ENCODE measurements around the gene DPYSL4. TPM values are rescaled to one million over a fixed set of nuclear protein-coding genes. Genes with fewer than 3 reads are reported as not detected.

Gene DPYSL4
- total RNA-seq, 2 donors from 2014 or later: 0.28 TPM; not detected in 1

DNA sequence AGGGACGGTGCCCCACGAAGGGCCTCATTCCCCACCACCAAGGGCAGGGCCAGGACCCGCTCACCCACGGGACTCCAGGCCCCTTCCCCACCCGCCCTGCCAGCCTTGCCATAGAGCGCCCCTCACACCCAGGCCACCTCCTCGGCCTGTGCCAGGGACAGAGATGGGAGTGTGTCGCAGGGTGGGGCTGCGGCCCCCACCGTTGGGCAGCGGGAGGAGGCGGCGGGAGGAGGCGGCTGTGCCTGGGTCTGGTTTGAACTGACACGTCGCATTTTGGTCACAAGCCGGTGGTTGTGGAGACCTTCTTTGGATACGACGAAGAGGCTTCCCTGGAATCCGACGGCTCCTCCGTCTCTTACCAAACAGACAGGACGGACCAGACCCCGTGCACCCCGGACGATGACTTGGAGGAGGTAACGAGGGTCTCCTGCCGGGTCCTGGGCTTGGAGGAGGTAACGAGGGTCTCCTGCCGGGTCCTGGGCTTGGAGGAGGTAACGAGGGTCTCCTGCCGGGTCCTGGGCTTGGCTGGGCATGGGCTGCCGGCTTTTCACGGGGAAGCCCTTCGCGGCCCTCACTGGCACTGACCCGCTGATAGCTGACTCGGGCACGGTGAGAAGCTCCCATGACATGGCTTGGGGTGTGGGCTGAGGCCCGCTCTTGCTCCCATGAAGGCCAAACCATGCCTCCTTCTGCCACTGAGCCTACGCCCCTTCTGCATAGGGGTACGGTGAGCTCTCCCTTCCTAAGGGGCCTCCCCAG, 46.4 kb upstream of the DPYSL4 start:
- H3K4me1 ChIP-seq (ENCODE audit: control insufficient read depth in 1 of 2, low read depth in 2 of 2): no peaks in the 10 kb centered on the region
- no peak for DNase-seq (ENCODE audit: low spot score)
- no peaks in the 10 kb centered on the region for H3K27me3 ChIP-seq (replicated peaks; ENCODE audit: insufficient read depth)
- no peak overlapping the region for H3K4me3 ChIP-seq
- ATAC-seq (ENCODE audit: insufficient number of reproducible peaks, low FRiP score, low read depth): no peak
- H3K36me3 ChIP-seq: no peaks in the 10 kb centered on the region
- no peaks in the 10 kb centered on the region for H3K9me3 ChIP-seq
- H3K27ac ChIP-seq: no peak overlapping the region
- TF ChIP-seq, protein P1, sequence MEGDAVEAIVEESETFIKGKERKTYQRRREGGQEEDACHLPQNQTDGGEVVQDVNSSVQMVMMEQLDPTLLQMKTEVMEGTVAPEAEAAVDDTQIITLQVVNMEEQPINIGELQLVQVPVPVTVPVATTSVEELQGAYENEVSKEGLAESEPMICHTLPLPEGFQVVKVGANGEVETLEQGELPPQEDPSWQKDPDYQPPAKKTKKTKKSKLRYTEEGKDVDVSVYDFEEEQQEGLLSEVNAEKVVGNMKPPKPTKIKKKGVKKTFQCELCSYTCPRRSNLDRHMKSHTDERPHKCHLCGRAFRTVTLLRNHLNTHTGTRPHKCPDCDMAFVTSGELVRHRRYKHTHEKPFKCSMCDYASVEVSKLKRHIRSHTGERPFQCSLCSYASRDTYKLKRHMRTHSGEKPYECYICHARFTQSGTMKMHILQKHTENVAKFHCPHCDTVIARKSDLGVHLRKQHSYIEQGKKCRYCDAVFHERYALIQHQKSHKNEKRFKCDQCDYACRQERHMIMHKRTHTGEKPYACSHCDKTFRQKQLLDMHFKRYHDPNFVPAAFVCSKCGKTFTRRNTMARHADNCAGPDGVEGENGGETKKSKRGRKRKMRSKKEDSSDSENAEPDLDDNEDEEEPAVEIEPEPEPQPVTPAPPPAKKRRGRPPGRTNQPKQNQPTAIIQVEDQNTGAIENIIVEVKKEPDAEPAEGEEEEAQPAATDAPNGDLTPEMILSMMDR (IDR thresholded peaks at IDR 0.05): no peak

DNA sequence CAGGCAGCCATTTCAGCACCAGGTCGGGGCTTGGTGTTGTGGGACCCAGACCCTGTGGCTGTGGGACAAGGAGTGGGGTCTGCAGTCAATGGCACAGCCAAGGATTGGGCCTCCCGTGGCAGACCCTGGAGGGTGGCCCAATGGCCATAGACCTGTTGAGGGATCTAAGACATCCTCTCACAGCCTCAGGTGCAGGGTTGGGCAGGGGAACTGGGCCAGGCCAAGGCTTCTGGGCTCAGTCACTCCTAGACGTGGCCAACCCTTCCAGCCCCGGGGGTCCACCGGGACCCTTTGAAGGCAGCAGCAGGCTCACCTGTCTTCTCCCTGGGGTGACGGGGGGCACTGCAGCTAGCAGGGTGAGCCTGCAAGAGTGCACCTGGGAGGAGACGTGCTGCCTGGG, 45.7 kb upstream of the DPYSL4 start:
- Histone ChIP-seq H3K4me3 (no peak overlapping the region), H3K36me3 (no peaks in the 10 kb centered on the region), H3K9me3 (no peaks in the 10 kb centered on the region), H3K4me1 (ENCODE audit: control insufficient read depth in 1 of 2, low read depth in 2 of 2) (no peaks in the 10 kb centered on the region), H3K27ac (no peak overlapping the region), H3K27me3 (replicated peaks; ENCODE audit: insufficient read depth) (no peaks in the 10 kb centered on the region)
- TF ChIP-seq, protein P1 (IDR thresholded peaks at IDR 0.05): no peak
- DNase-seq (ENCODE audit: low spot score): no peak
- ATAC-seq (ENCODE audit: insufficient number of reproducible peaks, low FRiP score, low read depth): no peak

DNA sequence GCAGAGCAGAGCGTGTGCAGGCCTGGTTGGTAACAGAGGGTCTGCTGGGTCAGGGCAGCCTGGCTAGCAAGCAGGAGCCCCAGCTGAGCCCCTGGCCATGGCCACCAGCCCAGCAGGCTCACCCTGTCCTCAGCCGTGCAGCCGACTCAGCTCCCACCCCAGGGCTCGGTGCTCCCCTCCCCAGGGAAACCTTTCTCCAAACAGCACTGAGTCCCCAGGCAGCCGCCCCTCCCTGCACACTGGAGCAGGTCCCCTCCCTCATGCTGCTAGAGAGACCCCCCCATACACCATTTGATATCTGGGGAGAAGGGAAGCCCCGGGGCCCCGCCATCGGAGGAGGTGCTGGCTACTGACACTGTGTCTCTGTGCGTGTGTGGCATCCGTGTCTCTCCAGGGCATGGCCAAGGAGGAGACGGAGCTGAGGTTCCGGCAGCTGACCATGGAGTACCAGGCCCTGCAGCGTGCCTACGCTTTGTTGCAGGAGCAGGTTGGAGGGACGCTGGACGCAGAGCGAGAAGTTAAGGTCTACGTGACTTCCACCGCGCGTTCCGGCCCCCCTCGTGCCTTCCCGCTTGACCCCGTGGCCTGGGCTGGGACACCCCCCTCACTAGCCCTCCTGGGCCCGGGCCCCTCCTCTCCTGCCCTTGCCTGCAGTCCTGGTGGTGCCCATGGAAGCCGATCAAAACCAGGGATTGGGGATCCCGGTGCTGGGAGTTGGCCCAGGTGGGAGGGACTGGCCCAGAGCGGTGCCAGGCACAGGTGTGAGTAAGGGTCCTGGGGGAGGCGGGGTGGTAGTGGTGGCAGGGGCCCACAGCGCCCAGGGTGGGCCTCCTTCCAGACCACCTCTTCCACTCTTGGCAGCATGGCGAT, 45.0 kb upstream of the DPYSL4 start:
- no peaks in the 10 kb centered on the region for H3K36me3 ChIP-seq
- no peaks in the 10 kb centered on the region for H3K27me3 ChIP-seq (replicated peaks; ENCODE audit: insufficient read depth)
- TF ChIP-seq, protein P1 (IDR thresholded peaks at IDR 0.05): no peak
- no peak overlapping the region for H3K27ac ChIP-seq
- ATAC-seq (ENCODE audit: insufficient number of reproducible peaks, low FRiP score, low read depth) (no peak), DNase-seq (ENCODE audit: low spot score) (no peak)
- no peaks in the 10 kb centered on the region for H3K9me3 ChIP-seq
- no peak overlapping the region for H3K4me3 ChIP-seq
- H3K4me1 ChIP-seq (ENCODE audit: control insufficient read depth in 1 of 2, low read depth in 2 of 2): no peaks in the 10 kb centered on the region

DNA sequence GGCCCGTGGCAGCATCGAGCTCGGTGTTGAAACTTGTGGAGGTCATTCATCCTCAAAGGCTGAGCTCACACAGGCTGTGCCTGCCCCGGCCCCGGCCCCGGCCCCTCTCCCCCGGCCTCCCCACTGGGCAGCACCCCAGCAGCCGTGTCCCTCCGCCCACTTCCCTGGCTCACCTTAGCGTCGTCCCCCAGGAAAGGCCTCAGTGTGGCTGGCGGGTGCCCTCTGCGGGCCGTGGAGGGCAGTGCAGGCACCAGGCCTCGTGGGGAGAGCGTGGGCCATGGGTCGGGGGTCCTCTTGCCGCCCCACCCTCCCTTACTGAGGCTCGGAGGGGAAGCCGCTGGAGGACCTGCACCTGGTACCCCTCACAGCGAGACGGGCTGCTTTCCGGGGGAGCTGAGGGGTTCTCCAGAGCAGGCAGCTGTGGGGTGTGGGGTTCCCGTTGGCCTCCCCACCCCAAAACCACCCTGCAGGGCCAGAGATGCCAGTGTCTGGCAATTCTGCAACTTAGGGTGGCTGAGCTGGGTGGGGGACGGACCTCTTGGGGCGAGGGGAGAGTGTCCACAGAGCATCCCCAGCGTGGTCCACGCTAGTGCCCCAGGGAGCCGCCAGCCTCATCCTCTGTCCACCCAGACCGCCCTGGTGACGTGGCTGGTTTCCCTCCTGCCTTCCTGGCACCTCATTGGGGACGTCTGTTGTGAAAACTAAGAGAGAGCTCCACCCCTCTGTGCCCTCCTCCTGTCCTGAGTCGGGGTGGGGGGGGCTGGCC, 44.2 kb upstream of the DPYSL4 start:
- TF ChIP-seq, protein P1 (IDR thresholded peaks at IDR 0.05): peak; percentile 69
- DNase-seq (ENCODE audit: low spot score) (no peak), ATAC-seq (ENCODE audit: insufficient number of reproducible peaks, low FRiP score, low read depth) (no peak)
- no peak overlapping the region for H3K4me3 ChIP-seq
- no peaks in the 10 kb centered on the region for H3K4me1 ChIP-seq (ENCODE audit: control insufficient read depth in 1 of 2, low read depth in 2 of 2)
- H3K27ac ChIP-seq: no peak overlapping the region
- no peaks in the 10 kb centered on the region for H3K27me3 ChIP-seq (replicated peaks; ENCODE audit: insufficient read depth)
- H3K36me3 ChIP-seq: no peaks in the 10 kb centered on the region
- no peaks in the 10 kb centered on the region for H3K9me3 ChIP-seq

DNA sequence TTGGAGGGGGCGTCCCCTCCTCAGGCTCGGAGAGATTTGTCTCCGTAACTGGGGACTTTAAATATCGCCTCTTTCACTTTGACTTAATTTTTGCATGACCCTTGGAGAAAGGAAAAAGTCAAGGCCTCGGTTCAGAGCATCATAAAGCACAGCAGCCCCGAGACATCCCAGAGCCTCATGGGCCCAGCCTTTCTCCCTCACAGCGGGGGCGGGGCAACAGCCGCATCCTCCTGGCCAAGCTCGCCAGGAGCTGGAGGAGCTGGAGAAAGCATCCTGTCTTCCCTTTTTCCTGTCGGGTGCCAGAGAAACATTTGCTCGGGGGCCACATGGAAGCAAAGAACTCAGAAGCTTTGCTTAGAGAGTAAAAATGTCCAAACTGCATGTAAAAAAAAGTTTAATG, 43.6 kb upstream of the DPYSL4 start:
- ATAC-seq (ENCODE audit: insufficient number of reproducible peaks, low FRiP score, low read depth): no peak

More for the DNA sequence above, 43.6 kb upstream of the DPYSL4 start:
- DNase-seq (ENCODE audit: low spot score): no peak
- TF ChIP-seq, protein P1 (IDR thresholded peaks at IDR 0.05): no peak
- no peak overlapping the region for H3K4me3 ChIP-seq
- H3K27me3 ChIP-seq (replicated peaks; ENCODE audit: insufficient read depth): no peaks in the 10 kb centered on the region
- no peaks in the 10 kb centered on the region for H3K9me3 ChIP-seq
- H3K36me3 ChIP-seq: no peaks in the 10 kb centered on the region
- H3K27ac ChIP-seq: no peak overlapping the region
- H3K4me1 ChIP-seq (ENCODE audit: control insufficient read depth in 1 of 2, low read depth in 2 of 2): no peaks in the 10 kb centered on the region
